Neural progenitor cell (in vitro differentiated cells): ENCODE measurements around the gene C11orf98. TPM values are rescaled to one million over a fixed set of nuclear protein-coding genes. Genes with fewer than 3 reads are reported as not detected.
"Not testable (repeated sequence)": the region's sequence is repeated elsewhere in the genome, so short reads cannot be mapped to it uniquely, and the experiment has no call there.

Source experiments
- DNase-seq: peaks from one replicate; pipeline ENCODE4 v3.0.0-alpha.2; 2016; ENCODE audit warnings: low spot score
- H2AFZ ChIP-seq: fragments of 200-600 bp; sonication (generic); replicated peaks from 2 replicates; pipeline ENCODE4 v1.6.1; 2016; ENCODE audit warnings: antibody characterized with exemption
- H3F3A ChIP-seq: fragments of 200-600 bp; sonication (generic); 2 replicates; pipeline ENCODE4 v1.6.1; 2016; ENCODE audit warnings: antibody characterized with exemption, low read depth
- H3K27ac ChIP-seq: fragments of 200-600 bp; sonication (generic); 2 replicates; pipeline ENCODE4 v1.5.1; 2016; ENCODE audit warnings: mild to moderate bottlenecking
- H3K27me3 ChIP-seq: fragments of 200-600 bp; sonication (generic); 2 replicates; pipeline ENCODE4 v1.6.1; 2016; ENCODE audit warnings: mild to moderate bottlenecking, moderate library complexity
- H3K36me3 ChIP-seq: fragments of 200-600 bp; sonication (generic); 2 replicates; pipeline ENCODE4 v1.5.1; 2016
- H3K4me1 ChIP-seq: fragments of 200-600 bp; sonication (generic); 2 replicates; pipeline ENCODE4 v1.6.1; 2016; ENCODE audit warnings: mixed run types
- H3K4me2 ChIP-seq: fragments of 200-600 bp; sonication (generic); 2 replicates; pipeline ENCODE4 v1.6.1; 2016
- H3K4me3 ChIP-seq: fragments of 200-600 bp; sonication (generic); 2 replicates; pipeline ENCODE4 v1.5.1; 2016
- H3K79me2 ChIP-seq: fragments of 200-600 bp; sonication (generic); 2 replicates; pipeline ENCODE4 v1.6.1; 2016; ENCODE audit warnings: low read depth
- H3K9ac ChIP-seq: fragments of 200-600 bp; sonication (generic); 2 replicates; pipeline ENCODE4 v1.6.1; 2016
- H3K9me3 ChIP-seq: fragments of 200-600 bp; sonication (generic); 2 replicates; pipeline ENCODE4 v1.5.1; 2016; ENCODE audit warnings: low read depth
- H4K20me1 ChIP-seq: fragments of 200-600 bp; sonication (generic); 2 replicates; pipeline ENCODE4 v1.6.1; 2016; ENCODE audit warnings: low read depth
- H3K27ac Mint-ChIP-seq: 3 replicates; pipeline ENCODE4 v1.8.0; 2021; ENCODE audit warnings: mixed read lengths
- H3K27me3 Mint-ChIP-seq: 2 replicates; pipeline ENCODE4 v1.8.0; 2022; ENCODE audit warnings: low read depth, mild to moderate bottlenecking, inconsistent platforms, moderate library complexity, mixed read lengths; ENCODE audit not compliant: insufficient read depth
- H3K36me3 Mint-ChIP-seq: 3 replicates; pipeline ENCODE4 v1.8.0; 2021; ENCODE audit warnings: mixed read lengths
- H3K4me1 Mint-ChIP-seq: 3 replicates; pipeline ENCODE4 v1.8.0; 2021; ENCODE audit warnings: mixed read lengths
- H3K4me3 Mint-ChIP-seq: 3 replicates; pipeline ENCODE4 v1.8.0; 2021; ENCODE audit warnings: mild to moderate bottlenecking, moderate library complexity, mixed read lengths
- H3K9me3 Mint-ChIP-seq: 3 replicates; pipeline ENCODE4 v1.8.0; 2020; ENCODE audit warnings: mixed read lengths
- EZH2 ChIP-seq: fragments of 200-600 bp; sonication (generic); IDR thresholded peaks from 2 replicates; pipeline ENCODE4 v1.6.1; 2017; ENCODE audit warnings: antibody characterized with exemption, mild to moderate bottlenecking, moderate library complexity
- EZH2phosphoT487 ChIP-seq: fragments of 200-600 bp; sonication (generic); IDR thresholded peaks from 2 replicates; pipeline ENCODE4 v1.6.1; 2017; ENCODE audit warnings: antibody characterized with exemption
- total RNA-seq: library from RNA; depleted of rRNA; stranded (reverse); fragments of >200 nt; gene quantifications from 2 replicates; pipeline ENCODE4 v1.2.3, GENCODE V29; 2015; ENCODE audit warnings: low replicate concordance
- TF ChIP-seq, protein P1 (sequence below): fragments of 200-600 bp; sonication (generic); IDR thresholded peaks from 2 replicates; pipeline ENCODE4 v1.5.1; 2017; ENCODE audit warnings: antibody characterized with exemption, mild to moderate bottlenecking

The C11orf98 gene
- total RNA-seq, 1 donor from 2014 or later = 73.3 TPM

DNA sequence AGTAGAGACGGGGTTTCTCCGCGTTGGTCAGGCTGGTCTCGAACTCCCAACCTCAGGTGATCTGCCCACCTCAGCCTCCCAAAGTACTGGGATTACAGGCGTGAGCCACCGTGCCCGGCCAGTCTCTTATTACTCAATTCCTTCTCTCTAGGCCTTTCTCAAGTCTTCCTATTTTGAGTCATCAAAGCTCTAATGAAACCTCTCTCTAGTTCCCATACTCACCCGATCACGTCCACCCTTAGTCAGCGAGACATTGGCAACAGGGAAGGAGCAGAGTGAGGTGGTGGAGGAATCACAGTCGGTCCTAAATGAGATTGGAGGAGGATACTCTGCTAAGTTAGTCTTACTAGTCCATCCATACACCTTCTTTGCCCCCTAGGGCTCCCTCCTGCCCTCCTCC is 37.2 kb upstream of the C11orf98 start:
- no peak overlapping the region for H3K4me3 Mint-ChIP-seq

DNA sequence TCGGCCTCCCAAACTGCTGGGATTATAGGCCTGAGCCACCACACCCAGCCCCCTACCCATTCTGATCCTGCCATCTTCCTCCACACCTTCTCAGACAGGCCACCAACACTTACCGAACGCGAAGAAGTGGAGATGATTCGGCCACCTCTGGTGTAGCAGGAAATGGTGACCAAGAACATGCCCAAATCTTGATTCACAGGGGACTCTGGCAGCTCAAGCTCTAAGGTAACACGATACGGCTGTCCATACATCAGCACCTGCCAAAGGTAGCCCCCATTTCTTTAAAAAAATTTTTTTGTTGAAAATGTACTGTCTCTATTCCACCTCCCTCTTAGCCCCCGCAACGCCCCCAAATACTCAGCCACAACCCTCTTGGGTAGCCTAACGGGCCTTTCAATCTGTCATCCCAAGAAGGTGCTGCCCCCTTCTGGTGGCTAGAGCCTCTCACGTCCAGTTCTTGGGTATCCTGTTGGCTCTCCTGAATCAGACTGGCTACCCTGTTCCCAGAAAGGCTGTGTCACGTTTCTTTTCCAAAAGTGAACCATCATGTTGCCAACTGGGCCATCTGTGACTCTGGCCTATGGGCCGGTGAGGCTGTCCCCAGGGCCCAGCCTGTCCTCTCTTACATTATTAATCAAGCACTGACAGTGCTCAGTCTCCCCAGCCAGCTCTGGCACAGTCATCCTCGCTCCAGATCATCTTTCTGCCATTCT is 29.6 kb upstream of the C11orf98 start:
- H3K27me3 Mint-ChIP-seq = peaks cover 2% of the 10 kb centered on the region

More for the DNA sequence above, 37.2 kb upstream of the C11orf98 start:
- H3K36me3 ChIP-seq = peaks cover 4% of the 10 kb centered on the region
- no peak overlapping the region for H3K4me2 ChIP-seq
- peaks cover 14% of the 10 kb centered on the region for H3K4me1 ChIP-seq
- H3K27ac Mint-ChIP-seq = peak overlapping the region; percentile 31
- H3K4me3 ChIP-seq = no peak overlapping the region
- no peak overlapping the region for H3K9ac ChIP-seq
- H3K27me3 ChIP-seq = no peaks in the 10 kb centered on the region
- H3F3A ChIP-seq = peaks cover 20% of the 10 kb centered on the region
- DNase-seq = no peak
- H3K9me3 ChIP-seq = no peaks in the 10 kb centered on the region
- no peak for TF ChIP-seq EZH2
- TF ChIP-seq, protein P1, sequence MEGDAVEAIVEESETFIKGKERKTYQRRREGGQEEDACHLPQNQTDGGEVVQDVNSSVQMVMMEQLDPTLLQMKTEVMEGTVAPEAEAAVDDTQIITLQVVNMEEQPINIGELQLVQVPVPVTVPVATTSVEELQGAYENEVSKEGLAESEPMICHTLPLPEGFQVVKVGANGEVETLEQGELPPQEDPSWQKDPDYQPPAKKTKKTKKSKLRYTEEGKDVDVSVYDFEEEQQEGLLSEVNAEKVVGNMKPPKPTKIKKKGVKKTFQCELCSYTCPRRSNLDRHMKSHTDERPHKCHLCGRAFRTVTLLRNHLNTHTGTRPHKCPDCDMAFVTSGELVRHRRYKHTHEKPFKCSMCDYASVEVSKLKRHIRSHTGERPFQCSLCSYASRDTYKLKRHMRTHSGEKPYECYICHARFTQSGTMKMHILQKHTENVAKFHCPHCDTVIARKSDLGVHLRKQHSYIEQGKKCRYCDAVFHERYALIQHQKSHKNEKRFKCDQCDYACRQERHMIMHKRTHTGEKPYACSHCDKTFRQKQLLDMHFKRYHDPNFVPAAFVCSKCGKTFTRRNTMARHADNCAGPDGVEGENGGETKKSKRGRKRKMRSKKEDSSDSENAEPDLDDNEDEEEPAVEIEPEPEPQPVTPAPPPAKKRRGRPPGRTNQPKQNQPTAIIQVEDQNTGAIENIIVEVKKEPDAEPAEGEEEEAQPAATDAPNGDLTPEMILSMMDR = no peak
- TF ChIP-seq EZH2phosphoT487 = no peak
- H3K9me3 Mint-ChIP-seq = no peaks in the 10 kb centered on the region
- H4K20me1 ChIP-seq = no peaks in the 10 kb centered on the region
- peaks cover 16% of the 10 kb centered on the region for H3K79me2 ChIP-seq
- no peak overlapping the region for H3K27ac ChIP-seq
- H2AFZ ChIP-seq = no peak overlapping the region
- peaks cover 14% of the 10 kb centered on the region for H3K4me1 Mint-ChIP-seq
- peaks cover 25% of the 10 kb centered on the region for H3K36me3 Mint-ChIP-seq
- H3K27me3 Mint-ChIP-seq = no peaks in the 10 kb centered on the region

DNA sequence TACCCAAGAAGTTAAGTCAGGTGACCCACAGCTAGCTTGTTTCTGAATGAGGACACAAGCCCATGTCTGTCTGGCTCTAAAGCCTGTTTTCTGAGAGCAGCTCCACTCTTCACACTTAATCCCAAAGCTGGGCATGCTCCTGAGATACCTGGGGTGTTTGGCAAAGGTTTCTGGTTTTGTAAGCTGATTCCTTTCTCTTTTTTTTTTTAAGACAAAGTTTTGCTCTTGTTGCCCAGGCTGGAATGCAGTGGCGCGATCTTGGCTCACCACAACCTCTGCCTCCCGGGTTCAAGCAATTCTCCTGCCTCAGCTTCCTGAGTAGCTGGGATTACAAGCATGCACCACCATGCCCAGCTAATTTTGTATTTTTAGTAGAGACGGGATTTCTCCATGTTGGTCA is 28.6 kb upstream of the C11orf98 start:
- not testable (repeated sequence) for H3K27me3 Mint-ChIP-seq, H3K4me3 Mint-ChIP-seq, H3K79me2 ChIP-seq, H3K4me1 Mint-ChIP-seq, H3F3A ChIP-seq, H3K27ac ChIP-seq, H3K4me2 ChIP-seq, H3K27me3 ChIP-seq, H3K4me3 ChIP-seq, H3K9me3 ChIP-seq, H2AFZ ChIP-seq, H3K9me3 Mint-ChIP-seq, H3K4me1 ChIP-seq, H3K27ac Mint-ChIP-seq, H3K9ac ChIP-seq, H3K36me3 ChIP-seq, DNase-seq, H4K20me1 ChIP-seq
- peaks cover 17% of the 10 kb centered on the region for H3K36me3 Mint-ChIP-seq

More for the DNA sequence above, 29.6 kb upstream of the C11orf98 start:
- H3K9ac ChIP-seq = no peak overlapping the region
- peak; percentile 91 for DNase-seq
- no peaks in the 10 kb centered on the region for H3K9me3 ChIP-seq
- H4K20me1 ChIP-seq = no peaks in the 10 kb centered on the region
- H3F3A ChIP-seq = peaks cover 5% of the 10 kb centered on the region
- peaks cover 4% of the 10 kb centered on the region for H3K4me1 Mint-ChIP-seq
- H3K4me3 ChIP-seq = no peak overlapping the region
- no peak overlapping the region for H3K27ac ChIP-seq
- no peaks in the 10 kb centered on the region for H3K9me3 Mint-ChIP-seq
- no peaks in the 10 kb centered on the region for H3K79me2 ChIP-seq
- TF ChIP-seq, protein P1 = peak; percentile 89
- TF ChIP-seq EZH2phosphoT487 = no peak
- no peak for TF ChIP-seq EZH2
- H3K36me3 ChIP-seq = no peaks in the 10 kb centered on the region
- peak overlapping the region; percentile 11 for H3K4me3 Mint-ChIP-seq
- no peaks in the 10 kb centered on the region for H3K27me3 ChIP-seq
- H3K4me1 ChIP-seq = no peaks in the 10 kb centered on the region
- peaks cover 18% of the 10 kb centered on the region for H3K36me3 Mint-ChIP-seq
- H3K27ac Mint-ChIP-seq = peak overlapping the region; percentile 65
- no peak overlapping the region for H3K4me2 ChIP-seq
- no peak overlapping the region for H2AFZ ChIP-seq

DNA sequence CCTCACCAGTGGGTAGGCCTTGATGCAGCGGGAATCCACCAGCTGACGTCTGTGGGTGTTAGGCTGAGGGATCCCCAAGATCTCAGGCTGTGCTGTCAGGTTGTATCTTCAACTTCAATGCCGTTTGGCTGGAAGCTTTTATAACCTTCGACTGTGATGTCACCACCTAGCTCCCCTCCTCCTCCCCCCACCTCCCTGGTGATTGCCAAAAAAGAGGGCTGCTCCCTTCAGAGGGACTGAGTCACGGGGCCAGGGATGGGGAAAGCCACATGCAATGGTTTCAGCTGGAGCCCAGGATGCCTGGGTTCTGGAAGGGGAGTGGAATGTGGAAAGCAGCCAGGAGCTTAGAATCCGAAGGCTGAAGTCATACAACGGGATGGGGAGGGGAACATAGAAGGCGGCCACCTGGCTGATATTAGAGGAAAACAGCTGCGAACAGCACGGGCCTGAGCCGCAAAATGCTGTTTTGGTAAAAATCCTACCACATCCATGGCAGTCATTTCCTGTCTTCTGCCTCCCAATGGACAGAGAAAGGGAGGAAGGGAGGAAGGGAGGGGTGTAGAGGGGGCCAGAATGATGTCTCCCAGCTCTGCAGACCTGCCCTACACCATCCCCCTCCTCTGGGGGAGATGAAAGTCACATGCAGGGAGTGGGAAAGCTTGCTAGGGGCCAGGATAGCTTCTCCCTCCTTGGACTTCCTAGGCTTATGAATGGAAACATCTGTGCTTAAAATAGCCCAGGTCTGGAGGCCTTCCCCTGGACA is 24.6 kb upstream of the C11orf98 start, which contains the start of gene LRRN4CL:
LRRN4CL (minus strand) TSS at position 110 of the 763 bp plus-strand sequence. CDS start 1,022 bp downstream, outside the sequence.
- H3K9me3 ChIP-seq = no peaks in the 10 kb centered on the region
- H3F3A ChIP-seq = peaks cover 7% of the 10 kb centered on the region
- Mint-ChIP-seq H3K4me3 (peak within 1 kb of the TSS; percentile 53), H3K4me1 (peaks cover 6% of the 10 kb centered on the region), H3K9me3 (no peaks in the 10 kb centered on the region), H3K27ac (no peak within 1 kb of the TSS), H3K36me3 (peaks cover 8% of the 10 kb centered on the region), H3K27me3 (peaks cover 2% of the 10 kb centered on the region)
- H3K79me2 ChIP-seq = no peaks in the 10 kb centered on the region
- H3K9ac ChIP-seq = no peak within 1 kb of the TSS
- H4K20me1 ChIP-seq = no peaks in the 10 kb centered on the region
- H3K27me3 ChIP-seq = no peaks in the 10 kb centered on the region
- no peaks in the 10 kb centered on the region for H3K4me1 ChIP-seq
- no peak for DNase-seq
- H3K4me3 ChIP-seq = no peak within 1 kb of the TSS
- H3K27ac ChIP-seq = peak within 1 kb of the TSS; percentile 13
- H3K4me2 ChIP-seq = no peak within 1 kb of the TSS
- TF ChIP-seq EZH2 (no peak), EZH2phosphoT487 (no peak)
- TF ChIP-seq, protein P1 = no peak
- H2AFZ ChIP-seq = no peak within 1 kb of the TSS
- H3K36me3 ChIP-seq = no peaks in the 10 kb centered on the region
